GM19372 (cell line): ENCODE measurements around the gene DISC1.
"Not testable (repeated sequence)": the region's sequence is repeated elsewhere in the genome, so short reads cannot be mapped to it uniquely, and the experiment has no call there.

Experiments used
- ATAC-seq: cut with Tn5 transposase; IDR thresholded peaks from one replicate; pipeline ENCODE4 v1.9.1; 2021; ENCODE audit warnings: mild to moderate bottlenecking, low read depth, moderate library complexity; ENCODE audit not compliant: unreplicated experiment

The DISC1 gene

DNA sequence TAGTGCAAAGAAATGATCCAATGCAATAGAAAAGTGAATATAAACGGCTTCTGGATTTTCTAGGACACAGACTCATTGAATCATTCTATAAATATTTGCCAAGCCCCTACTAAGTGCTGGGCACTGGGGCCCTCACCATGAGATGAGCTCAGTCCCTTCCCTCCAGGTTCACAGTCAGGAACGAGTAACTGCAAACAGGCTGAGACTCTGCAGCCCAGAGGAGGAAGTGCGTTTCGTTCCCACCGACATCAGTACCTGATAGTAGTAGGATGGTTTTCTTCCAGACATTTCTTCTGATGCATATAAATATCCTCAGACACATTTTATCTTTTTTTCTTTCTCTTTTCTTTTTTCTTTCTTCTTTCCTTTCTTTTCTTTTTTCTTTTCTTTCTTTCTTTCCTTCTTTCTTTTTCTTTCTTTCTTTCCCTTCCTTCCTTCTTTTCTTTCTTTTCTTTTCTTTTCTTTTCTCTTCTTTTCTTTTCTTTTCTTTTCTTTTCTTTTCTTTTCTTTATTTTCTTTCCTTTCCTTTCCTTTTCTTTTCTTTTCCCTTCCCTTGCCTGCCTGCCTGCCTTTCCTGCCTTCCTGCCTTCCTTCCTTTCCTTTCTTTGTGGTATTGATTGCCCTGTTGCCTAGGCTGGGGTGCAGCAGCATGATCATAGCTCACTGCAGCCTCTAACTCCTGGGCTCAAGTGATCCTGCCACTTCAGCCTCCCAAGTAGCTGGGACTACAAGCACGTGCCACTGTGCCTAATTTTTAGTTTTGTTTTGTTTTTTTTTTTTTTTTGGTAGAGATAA is 135.4 kb downstream of the DISC1 start:
- ATAC-seq = no peak

DNA sequence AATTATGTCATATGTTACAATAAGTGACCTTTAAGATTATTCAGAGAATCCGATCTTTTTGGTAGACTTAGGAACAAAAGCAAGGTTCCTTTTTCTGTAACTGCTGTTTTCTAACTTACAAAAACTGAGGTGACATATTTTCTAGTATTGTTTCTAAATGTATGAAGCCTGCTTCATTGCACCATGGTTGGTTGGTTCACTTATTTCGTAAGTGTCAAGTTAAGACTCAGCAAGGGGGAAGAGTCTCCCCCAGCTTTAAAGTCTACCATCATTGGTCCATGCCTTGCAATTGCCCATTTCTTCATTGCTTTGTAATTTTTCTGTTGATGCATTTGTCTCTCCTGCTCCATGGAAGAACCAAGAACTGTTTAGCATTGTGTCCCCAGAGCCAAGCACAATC is 136.9 kb downstream of the DISC1 start:
- ATAC-seq = no peak

DNA sequence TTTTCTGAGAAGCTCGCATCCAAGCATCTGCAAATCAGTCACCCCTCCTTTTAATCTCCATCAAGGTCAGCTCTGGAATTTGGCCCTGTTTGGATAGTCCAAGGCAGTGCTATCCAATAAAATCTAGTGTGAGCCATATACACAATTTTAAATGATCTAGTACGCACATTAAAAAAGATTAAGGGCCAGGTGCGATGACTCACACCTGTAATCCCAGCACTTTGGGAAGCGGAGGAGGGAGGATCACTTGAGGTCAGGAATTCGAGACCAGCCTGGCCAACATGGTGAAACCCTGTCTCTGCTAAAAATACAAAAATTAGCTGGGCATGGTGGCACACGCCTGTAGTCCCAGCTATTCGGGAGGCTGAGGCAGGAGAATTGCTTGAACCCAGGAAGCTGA is 139.2 kb downstream of the DISC1 start:
- ATAC-seq = not testable (repeated sequence)

DNA sequence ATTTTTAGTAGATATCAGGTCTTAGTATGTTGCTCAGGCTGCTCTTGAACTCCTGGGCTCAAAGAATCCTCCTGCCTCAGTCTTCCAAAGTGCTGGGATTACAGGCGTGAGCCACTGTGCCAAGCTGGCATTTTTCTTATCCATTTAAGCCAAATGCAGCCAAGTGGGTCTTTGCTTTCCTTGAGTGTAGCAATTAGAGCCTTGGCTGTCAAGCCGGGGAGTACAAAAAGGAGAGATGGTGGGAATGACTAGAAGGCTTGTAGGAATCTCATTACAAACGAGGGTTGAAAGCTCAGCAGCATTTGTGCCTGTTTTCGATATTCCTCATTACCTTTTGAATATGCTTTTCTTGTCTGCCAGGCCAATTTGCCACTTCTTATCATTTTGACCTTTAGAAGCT is 140.9 kb downstream of the DISC1 start:
- ATAC-seq = no peak

DNA sequence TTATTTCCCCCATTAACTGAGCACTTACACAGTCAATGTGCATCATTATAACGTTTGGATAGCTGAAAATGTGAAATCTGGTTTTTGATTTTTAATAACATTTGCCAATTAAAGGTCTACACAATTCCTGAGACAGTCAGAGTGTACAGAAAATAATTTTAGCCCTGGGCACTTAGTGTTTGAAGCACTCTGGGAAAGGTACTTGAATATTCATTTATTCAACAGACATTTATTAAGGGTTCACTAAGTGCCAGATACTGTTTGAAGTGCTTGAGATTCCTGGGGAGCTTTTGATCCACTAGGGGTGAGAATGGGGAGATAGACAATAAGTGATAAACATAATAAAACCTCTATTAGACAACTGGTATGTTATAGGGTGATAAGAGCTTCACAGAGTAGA is 141.8 kb downstream of the DISC1 start:
- ATAC-seq = no peak

DNA sequence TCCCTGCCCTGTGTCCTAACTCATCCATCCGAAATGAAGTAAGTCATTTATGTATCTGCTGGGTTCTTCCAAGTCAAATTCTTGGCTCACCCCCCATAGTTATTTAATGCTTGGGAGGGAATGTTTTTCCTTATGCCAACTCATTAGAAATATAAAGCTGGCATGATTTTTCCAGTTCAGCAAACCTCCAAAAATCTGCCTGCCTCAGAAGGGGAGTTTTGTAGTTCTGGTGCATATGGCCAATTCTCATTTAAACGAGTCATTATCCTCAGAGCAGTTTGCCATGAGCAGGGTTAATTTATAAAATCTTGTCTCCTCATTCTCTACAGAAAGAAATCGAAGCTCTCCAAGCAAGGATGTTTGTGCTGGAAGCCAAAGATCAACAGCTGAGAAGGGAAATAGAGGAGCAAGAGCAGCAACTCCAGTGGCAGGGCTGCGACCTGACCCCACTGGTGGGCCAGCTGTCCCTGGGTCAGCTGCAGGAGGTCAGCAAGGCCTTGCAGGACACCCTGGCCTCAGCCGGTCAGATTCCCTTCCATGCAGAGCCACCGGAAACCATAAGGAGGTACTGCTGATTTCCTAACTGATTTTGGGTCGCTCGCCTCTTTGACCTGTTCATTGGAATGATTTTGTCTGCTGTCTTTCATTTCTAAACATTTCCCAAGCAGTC is 144.1 kb downstream of the DISC1 start:
- ATAC-seq = no peak

DNA sequence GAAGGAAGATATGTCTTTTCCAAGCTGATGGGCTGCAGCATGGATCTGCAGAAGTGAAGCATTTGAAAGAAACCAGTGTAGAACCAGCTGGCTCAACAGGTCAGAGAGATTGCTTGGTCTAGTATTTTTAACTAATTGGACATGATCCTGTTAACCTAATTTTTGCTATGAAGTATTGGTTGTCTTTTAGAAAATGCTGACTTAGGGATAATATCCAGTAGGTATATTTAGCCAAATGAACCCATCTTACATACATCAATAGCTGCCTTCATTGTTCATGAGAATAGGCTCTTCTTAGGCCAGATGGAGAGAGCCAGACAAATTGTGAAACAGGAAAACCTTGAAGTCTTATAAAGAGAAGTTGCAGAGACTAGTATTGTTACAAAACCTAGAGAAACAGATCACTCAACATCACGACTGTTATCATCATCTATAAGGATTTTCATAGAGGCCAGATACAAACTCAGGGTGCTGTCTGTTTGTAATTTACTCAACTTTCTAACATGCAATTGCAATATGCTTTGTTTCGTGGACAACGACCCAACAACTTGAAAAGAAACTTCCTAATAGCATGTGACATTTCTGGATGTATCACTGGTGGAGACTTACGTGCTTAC is 148.2 kb downstream of the DISC1 start:
- ATAC-seq = no peak

DNA sequence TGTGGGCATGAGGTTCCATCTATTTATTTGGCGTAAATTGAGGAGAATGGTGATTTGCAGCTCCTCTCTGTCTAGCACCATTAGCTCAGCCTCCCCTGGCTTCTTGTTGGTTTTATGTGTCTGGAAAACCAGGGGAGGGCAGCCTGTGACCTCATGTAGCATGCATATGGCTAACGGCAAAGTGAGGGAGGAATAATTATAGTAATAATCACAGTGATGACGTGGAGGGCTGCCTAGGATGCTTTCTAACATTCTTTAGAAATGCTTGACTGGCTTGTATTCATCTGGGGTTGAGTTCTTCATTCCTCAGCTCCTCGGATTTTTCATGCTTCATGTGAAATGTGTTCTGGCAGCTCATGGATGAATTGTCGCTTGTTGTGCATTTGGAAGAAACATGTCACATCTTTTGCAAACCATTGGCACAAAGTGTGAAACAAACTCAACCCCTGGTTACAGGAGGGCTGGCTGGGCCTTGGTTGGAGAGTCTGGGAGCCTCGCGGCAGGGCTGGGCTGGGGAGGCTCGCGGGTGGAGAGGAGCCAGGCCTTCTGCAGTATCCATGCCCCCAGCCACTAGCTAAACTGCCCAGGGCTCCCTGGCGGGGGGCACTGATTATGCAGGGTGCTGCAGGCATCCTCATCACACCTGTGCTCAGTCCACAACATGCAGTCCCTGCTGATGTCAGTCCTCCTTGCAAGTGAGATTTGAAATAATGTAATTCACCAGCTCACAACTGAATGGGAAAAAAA is 149.6 kb downstream of the DISC1 start:
- no peak for ATAC-seq

DNA sequence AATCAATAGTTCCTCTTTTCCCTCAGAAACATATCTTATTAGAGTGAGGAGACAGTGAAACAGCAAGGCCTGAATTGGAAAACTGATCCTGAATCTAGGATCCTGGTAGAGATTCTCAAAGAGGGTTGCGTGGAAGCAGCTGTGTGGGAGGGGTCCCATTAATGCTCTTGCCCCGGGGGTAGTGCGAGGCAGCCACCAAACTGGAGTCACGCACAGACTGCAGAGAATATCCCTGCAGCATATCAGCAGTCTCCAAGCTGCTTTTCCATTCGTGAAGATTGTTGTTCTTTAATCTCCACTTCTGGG is 150.1 kb downstream of the DISC1 start:
- no peak for ATAC-seq

DNA sequence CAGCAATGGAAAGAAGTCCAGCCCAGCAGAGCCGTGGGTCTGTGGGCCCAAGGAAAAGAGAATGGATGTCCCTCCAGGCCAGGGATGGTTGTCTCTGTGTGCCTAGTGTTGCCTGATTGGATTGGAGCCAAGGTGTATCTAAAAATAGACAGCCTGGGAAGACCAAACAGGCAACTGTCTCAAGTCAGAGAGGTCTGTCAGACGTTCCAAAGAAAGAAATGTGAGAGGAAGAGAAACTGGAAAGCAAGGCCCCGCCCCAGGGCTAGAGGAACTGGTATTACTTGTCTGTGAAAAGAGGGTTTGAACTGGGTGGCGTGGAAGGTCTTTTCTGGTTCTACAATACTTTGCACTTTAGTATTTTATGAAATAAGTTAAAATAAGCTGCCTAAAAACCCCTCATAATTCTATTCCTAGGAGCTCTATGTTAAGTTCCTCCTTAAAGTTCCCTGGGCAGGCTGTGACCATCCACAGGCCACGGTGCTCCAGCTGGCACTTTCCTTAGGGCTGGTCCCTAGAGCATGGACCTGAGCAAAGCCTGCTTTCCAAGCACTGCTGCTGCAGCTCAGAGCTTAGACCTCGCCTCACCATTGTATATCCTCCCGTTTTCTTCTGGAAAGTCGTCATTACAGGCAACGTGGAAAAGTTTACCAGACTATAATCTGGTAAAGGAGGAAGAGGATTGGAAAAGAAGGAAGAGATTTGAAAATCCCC is 151.6 kb downstream of the DISC1 start:
- no peak for ATAC-seq

DNA sequence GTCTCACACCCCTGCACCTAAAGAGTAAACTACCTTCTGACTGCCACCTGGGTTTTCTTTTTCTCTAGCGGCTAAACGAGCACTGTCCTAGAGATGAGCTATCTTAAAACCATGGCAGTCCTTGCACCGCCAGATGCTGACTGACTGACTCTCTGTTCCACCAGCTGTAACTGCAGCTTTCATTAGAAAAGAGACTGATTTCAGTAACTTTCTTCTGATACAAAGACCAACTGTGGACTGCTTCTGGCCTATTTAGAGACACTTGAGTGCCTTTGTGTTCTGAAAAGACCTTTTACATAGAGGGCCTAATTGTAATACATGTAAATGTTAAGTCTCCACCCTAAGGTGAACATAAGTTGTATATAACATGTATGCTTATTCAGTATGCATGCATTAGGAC is 152.5 kb downstream of the DISC1 start:
- ATAC-seq = no peak

DNA sequence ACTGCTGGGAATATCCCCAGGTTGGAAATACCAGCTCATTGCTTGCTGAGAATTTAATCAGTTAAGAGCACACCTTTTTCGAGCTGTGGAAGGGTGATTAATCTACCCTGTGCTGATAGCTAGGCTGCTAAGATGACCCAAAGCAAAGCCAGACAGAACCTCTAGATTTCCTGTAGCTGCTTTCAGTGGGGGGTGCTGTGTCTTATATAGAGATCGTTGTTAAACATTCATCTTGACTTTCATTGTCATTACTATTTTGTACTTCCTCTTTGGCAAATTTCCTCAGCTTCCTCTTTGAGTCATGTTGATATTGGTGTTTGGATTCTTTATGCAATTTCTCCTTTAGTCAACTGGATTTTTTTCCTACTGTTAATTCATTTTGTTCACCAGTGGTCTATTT is 155.3 kb downstream of the DISC1 start:
- ATAC-seq = no peak

DNA sequence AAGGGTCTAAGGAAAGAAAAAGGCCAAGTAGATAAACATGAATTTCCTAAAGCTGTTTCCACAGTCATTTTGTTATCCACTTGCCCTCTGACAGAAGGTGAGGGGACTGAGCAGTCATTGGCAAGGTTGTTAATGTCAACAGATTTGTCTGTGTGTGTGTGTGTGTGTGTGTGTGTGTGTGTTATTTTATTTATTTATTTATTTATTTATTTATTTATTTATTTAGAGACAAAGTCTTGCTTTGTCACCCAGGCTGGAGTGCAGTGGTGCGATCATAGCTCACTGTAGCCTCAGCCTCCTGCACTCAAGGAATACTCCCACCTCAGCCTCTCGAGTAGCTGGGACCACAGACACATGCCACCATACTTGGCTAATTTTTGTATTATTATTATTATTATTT is 158.5 kb downstream of the DISC1 start:
- ATAC-seq = not testable (repeated sequence)

DNA sequence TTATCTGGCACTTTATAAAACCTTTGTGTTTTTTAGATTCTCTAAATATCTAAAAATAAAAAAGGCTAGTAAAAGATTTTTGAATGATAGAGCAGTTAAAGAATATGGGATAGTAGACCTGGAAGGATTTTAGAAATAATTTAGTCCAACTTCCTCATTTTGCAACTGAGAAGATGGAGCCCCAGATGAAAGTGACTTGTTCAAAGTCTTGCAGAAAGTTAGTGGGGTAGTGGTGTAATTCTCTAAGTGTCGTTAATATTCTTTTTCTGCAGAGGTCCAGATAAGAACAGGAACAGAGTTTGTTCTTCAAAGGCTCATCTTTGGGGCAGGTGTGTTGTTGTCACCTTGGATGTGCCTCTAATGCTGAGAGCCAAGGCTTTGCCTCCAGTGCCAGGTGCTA is 159.5 kb downstream of the DISC1 start:
- no peak for ATAC-seq

DNA sequence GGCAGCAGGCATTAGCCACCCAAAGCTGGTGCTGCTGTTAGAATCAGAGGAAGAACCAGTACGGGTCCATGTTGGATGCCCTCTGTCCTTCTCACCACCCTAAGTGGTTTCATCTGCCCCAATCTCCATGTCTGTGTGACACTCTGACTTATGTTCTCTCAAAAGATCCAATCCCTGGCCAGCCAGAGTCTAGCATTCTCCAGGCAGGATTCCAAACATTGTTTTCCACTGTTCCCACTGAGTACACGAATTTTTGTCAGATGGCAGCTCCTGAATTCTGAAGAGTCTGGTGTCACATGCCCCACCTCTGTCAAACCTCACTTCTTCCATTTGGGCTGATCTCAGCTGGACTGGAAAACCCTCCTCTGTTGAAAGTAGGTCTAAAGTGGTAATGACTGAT is 166.0 kb downstream of the DISC1 start:
- ATAC-seq = no peak

DNA sequence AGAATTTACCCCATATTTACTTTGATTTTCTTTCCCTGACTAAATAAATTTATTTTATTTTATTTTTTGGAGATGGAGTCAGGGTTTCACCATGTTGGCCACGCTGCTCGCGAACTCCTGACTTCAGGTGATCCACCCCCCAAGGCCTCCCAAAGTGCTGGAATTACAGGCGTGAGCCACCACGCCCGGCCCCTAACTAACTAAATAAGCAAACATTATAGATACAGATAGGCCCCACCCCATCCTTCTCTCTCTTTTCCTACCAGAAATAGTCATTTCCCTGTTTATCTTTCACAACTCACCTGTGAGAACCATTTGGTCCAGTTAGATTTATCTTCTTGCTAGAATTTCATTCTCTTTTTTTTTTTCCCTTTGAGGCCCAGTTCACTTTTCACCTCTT is 167.3 kb downstream of the DISC1 start:
- ATAC-seq = no peak

DNA sequence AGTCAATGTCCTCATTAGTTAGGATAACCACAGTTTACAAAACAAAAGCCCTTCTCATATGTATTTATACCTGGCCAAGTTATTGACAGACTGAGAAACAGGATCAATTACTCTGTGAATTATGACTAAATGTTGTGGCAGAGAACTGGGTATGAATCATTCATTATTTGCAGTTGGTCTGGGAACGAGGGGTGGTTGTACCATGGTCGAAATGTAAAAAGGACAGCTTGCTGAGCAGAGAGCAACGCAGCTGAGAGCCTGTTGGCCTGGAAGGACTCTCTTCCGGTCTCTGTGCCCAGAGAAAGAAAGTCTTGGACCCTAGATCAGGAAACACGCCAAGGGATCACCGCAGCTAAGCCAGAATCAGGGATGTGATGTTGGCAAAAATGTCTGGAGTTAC is 169.6 kb downstream of the DISC1 start:
- no peak for ATAC-seq

DNA sequence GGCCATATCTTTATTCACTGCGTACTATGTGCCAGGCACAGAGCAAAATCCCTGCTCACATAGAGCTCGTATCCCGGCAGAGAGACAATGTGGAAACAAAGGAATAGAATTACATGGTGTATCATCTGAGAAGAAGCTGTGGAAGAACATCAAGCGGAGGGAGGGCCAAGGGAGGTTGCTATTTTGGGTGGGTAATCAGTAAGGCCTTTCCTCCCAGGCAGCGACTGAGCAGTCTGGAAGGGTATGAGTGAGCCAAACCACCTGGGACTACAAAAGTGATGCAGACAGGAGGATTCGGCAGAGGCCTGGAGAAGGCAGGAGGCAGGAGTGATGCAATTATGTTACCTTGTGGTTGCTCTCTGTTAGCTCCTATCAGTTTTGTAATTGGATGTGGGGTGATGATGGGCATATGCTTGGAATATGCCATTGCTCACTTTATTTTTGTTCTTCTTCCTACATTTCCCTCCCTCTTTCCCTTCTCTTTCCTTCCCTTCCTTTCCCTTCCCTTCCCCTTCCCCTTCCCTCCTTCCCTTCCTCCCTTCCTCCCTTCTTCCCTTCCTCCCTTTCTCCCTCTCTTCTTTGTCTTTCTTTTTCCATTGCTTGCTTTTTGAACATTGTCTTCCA is 172.9 kb downstream of the DISC1 start:
- ATAC-seq = no peak

DNA sequence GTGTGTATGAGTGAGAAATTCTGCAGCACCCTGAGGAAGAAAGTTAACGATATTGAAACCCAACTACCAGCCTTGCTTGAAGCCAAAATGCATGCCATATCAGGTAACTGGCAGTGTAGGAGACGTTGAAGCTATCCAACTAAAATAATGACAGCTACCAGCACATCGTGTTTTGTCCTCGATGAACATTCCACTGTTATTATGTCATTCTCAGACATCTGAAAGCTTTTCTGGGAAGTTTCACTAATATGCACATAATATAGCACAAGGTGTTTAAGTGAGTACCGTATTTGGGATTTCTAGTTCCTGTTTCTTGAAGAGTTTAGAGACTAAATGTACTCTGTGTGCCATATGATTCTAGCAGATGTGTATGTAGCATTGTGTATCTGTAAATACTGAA is 173.5 kb downstream of the DISC1 start:
- ATAC-seq = no peak

DNA sequence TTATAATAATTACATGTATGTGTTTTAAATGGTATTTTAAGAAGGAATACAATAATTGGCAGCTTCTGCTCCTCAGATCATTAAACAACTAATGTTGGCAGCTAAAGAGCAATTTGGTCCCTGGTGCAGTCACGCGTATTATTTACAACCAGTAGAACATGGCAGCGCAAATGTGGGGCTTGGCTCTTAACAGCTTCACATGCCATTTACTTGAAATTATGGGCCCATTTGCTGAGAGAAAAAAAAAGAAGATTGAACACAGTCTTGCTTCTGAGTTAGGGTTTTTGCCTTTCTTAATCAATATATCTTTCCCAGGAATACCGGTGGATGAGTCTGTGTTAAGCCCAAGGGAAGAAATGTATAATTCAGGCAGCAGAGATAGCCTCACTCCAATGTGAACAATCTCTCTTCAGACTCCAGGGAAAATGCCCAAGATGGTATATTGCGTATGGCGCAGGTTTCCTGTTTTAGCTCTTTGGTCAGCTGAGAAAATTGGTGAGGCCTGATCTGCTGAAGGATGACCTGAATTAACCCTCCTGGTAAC is 174.5 kb downstream of the DISC1 start:
- no peak for ATAC-seq
